ENCODE results near the gene COL20A1. TPM values are rescaled to one million over a fixed set of nuclear protein-coding genes. Genes with fewer than 3 reads are reported as not detected.
"Not testable (repeated sequence)": the region's sequence is repeated elsewhere in the genome, so short reads cannot be mapped to it uniquely, and the experiment has no call there.

The COL20A1 gene
- total RNA-seq: not detected in 2 replicates

GRCh38 chr20:63292904-63293303, at the start of gene COL20A1:
Gene COL20A1 (plus strand): TSS chr20:63293186. CDS start chr20:63295108, 1,922 bp downstream.
- intact Hi-C loops (cut with micrococcal nuclease): no loop called here

DNA sequence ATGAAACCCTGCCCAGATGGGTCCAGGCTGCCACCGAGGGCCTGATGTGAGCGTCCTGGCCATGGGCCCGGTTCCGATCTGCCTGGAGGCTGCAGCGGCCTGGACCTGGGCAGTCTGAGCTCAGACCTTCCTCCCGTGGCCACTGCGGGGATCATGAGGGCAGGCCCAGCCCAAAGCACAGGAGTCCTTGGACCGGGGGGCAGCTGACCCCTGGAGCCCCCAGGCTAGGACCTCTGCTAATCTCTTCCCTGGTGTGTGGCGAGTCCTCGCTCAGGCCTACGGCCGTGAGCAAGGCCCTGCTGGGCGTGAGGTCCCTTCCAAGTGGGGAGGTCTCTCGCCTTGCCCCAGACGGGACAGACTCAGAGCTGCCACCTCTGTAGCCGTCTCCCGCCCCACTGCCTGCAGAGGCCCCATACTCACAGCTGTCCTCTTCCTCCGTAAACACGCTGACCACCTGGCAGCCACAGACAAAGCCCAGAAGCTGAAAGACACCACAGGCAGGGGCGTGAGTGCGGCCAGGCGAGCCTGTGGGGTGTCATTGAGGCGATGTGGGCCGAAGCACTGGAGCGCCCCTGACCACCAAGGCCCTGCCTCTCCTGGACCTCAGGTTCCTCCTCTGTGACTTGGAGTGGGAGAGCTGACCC, 49.3 kb upstream of the COL20A1 start:
- intact Hi-C loops (cut with micrococcal nuclease): no loop called here

DNA sequence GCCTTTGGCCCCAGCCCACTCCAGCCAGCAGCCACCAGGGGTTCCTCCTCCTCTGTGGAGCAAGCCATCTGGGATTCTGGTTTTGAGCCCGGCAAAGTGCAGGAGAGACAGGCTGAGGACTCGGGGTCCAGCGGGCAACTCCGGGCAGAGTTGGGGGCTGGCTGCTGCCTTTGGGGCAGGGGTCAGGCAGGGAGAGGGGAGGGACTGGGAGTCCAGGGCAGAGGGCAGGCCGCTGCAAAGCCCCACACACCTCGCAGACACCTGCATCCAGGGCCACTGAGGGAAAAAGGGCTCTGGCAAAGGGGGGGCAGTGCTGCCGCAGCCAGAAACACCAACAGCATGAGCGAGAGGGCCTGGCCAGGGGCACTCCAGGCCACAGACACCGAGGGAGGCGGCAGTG, 48.5 kb upstream of the COL20A1 start:
- intact Hi-C loops (cut with micrococcal nuclease): no loop called here

DNA sequence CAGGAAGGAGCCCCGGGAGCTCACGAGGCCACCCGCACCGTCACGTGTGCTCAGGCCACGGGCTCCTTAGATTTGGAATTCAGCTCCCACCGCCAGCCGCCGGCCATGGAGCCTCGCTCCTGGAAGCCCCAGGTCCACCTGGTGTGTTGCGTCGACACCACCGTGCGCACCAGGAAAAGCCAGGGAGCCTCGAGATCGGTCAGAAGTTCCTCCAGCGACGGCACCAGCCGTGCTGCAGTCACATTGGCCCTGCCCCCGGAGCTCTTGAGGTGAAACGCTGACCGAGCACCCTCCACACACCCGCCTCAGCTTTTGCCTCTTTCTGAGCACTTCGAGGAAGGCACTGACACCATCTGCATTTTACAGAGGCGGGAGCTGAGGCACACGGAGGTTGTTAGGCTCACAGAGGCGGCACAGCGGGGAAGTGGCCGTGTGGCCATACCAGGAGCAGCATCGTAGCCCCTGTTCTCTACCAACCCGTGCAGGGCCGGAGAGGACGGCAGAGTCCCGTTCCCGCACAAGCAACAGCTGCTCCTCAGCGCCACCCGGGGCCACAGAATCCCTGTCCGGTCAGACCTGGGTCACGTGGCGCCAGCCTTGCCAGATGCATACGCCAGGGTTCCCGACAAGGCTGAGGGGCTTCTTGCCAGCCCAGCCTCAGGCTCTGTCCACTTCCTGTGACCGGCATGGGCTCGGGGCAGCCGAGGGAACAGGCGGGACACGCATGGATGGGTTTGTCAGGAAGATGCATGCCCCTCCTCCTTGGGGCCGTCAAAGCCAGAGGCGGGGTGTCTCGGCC, 46.3 kb upstream of the COL20A1 start:
- intact Hi-C loops (cut with micrococcal nuclease): no loop called here

DNA sequence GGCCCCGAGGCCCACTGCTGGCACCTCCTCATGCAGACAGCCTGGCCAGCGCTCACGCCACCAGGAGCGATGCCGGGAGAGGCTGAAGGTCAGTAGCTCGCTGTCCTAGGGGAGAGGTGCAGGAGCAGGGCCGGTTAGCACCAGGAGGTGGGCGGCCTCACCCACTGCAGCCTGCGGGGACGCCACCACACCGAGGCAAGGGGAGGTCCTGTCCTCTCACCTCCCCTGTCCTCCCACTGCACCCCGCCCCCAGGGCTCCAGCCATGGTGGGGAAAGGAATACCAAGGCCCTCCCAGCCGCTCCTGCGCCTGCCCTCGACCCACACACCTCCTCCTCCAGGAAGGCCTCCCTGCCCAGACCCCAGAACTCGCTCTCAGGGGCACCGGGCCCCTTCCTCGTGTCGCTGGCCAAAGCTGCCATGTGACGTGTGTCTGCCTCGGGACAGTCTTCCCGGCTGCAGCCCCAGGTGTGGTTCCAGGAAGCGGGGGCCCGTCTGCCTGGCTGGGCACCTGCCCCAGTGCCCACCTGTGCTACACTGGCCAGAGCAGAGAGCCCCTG, 45.2 kb upstream of the COL20A1 start:
- intact Hi-C loops (cut with micrococcal nuclease): no loop called here

- intact Hi-C loops (cut with micrococcal nuclease): no loop called here
Measured at GRCh38 chr20:63248835-63249591, 44.0 kb upstream of the COL20A1 start.

DNA sequence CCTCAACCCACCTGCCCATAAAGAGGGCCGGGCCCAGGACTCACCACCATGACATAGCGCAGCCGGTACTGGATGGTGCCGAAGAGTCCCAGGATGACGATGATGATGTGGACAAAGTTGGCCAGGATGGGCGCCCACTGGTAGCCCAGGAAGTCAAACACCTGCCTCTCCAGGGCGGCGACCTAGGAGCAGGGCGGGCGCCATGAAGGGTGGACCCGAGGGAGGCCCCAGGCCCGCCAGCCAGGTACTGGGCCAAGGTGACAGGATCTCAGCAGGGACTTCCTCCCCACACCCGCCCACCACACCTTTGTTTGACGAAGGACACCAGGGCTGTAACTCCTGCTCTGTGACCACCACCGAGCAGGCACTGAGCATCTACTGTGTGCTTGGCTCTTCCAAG, 43.1 kb upstream of the COL20A1 start:
- intact Hi-C loops (cut with micrococcal nuclease): no loop called here

DNA sequence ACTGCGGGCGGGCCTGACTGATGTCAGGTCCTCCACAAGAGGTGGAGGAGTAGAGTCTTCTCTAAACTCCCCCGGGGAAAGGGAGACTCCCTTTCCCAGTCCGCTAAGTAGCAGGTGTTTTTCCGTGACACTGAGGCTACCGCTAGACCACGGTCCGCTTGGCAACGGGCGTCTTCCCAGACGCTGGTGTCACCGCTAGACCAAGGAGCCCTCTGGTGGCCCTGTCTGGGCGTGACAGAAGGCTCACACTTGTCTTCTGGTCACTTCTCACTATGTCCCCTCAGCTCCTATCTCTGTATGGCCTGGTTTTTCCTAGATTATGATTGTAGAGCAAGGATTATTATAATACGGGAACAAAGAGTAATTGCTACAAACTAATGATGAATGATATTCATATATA, 41.6 kb upstream of the COL20A1 start:
- intact Hi-C loops (cut with micrococcal nuclease): not testable (repeated sequence)

DNA sequence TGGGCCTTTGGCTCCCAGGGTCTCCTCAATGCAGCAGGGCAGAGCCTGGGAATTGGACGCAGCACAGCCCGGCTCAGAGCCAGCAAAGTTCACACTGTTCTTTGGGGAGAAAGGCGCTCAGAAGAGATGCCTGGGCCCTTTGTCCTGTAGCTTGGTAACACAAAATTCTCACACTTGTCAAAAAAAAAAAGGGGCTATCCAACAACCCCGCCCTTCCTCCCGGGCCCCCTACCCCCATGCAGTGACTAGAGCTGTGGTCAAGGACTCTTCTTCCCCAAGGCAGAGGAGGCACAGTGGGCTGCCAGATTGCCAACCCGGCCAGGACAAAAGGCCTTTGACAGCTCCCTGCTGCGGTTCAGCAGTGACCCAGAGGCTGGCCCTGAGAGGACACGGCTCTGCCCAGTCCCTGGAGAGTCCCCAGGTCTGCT, 40.7 kb upstream of the COL20A1 start:
- intact Hi-C loops (cut with micrococcal nuclease): no loop called here

GRCh38 chr20:63253065-63253437, 39.9 kb upstream of the COL20A1 start:
- intact Hi-C loops (cut with micrococcal nuclease): no loop called here

GRCh38 chr20:63253438-63254231, 39.4 kb upstream of the COL20A1 start:
- intact Hi-C loops (cut with micrococcal nuclease): no loop called here

DNA sequence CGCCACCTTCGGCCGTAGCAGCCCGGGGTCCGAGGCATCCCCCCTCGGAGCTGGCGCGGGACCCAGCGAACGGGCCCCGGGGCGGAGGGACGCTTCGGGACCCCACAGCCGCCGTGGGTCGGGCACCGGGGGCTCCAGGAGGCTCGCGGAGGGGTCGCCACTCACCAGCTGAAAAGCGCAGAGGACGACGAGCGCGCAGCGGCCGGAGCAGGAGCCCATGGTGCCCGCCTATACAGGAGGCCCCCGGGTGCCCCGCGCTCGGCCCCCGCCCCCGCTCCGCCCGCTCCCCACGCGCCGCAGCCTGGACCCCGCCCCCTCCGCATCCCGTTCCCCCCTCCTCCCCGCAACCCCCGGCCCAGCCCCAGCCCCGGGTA, 38.8 kb upstream of the COL20A1 start, which contains the start of gene NKAIN4:
TSS of gene NKAIN4 (minus strand) at position 232 of the 374 bp plus-strand sequence. CDS start at position 219, 13 bp downstream.
- intact Hi-C loops (cut with micrococcal nuclease): no loop called here

GRCh38 chr20:63254606-63255384, 38.2 kb upstream of the COL20A1 start:
- intact Hi-C loops (cut with micrococcal nuclease): no loop called here

GRCh38 chr20:63255931-63256704, 36.9 kb upstream of the COL20A1 start:
- intact Hi-C loops (cut with micrococcal nuclease): no loop called here

- intact Hi-C loops (cut with micrococcal nuclease): no loop called here
Measured at GRCh38 chr20:63256954-63257353, 36.0 kb upstream of the COL20A1 start.

DNA sequence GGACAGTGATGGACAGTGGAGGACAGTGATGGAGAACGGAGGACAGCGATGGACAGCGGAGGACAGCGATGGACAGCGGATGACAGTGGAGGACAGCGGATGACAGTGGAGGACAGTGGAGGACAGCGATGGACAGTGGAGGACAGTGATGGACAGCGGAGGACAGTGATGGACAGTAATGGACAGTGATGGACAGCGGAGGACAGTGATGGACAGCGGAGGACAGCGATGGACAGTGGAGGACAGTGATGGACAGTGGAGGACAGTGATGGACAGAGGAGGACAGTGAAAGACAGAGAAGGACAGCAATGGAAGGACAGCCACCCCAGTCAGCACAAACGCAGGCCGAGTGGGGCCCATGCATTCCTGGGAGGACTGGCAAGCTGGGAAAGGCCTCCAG, 35.4 kb upstream of the COL20A1 start:
- intact Hi-C loops (cut with micrococcal nuclease): no loop called here

GRCh38 chr20:63258781-63259180, 34.2 kb upstream of the COL20A1 start:
- intact Hi-C loops (cut with micrococcal nuclease): no loop called here

- intact Hi-C loops (cut with micrococcal nuclease): no loop called here
Measured at GRCh38 chr20:63259734-63260460, 33.1 kb upstream of the COL20A1 start.

- intact Hi-C loops (cut with micrococcal nuclease): no loop called here
Measured at GRCh38 chr20:63260521-63260920, 32.5 kb upstream of the COL20A1 start.

Data from T-helper 2 cell treated with Interferon-gamma antibody and Interleukin-4, amounts not matched to agents 100 ng/mL and 5 ng/mL, for 36 hours (primary cell).